Stimulated activated CD4-positive, alpha-beta T cell treated with anti-CD3 and anti-CD28 coated beads, Interleukin-12 subunit alpha, Interleukin-12 subunit beta, amount 100 ng/mL, for 4 hours (primary cell): ENCODE results near the gene WWTR1.

Experiments used
- DNase-seq: peaks from one replicate; pipeline ENCODE4 v3.0.0-alpha.2; 2020

WWTR1 gene

GRCh38 chr3:149589332-149589731, 68.5 kb downstream of the WWTR1 start:
- no peak for DNase-seq

DNA sequence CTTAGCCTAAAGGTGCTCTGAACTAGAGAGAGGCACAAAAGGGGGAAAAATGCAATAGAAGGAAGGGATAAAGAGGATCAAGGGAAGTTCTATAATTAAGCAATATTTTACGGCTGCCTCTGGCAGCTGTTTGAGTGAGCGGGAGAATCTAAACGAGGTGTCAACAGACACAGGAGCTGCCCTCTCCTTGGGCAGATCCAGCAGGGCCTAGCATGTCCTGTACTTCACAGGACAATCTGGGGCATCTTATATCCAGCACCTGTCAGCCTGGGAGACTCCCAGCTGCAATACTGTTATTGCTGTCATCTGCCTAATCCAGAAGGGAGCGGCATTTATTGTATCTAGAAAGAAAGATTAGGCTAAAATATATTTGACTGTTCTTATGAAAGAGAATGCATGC, 68.9 kb downstream of the WWTR1 start:
- DNase-seq: no peak

DNA sequence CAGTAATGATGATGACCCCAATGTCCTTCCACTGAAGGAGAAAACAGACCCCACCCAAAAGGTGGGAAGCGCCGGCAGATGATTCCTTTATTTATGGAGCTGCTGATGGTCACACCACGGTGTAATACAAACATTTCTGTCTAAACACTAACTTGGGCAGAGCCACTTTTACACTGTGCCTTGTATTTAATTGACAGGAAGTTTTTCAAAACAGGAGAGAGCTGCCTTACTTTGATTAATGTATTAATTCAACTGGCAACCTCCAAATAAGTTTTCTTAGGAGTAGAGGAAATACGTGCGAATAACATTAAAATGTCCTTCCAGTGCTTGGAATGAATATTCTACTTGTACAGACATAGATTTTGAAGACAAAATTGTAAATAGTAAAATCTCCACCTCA, 70.4 kb downstream of the WWTR1 start:
- no peak for DNase-seq

DNA sequence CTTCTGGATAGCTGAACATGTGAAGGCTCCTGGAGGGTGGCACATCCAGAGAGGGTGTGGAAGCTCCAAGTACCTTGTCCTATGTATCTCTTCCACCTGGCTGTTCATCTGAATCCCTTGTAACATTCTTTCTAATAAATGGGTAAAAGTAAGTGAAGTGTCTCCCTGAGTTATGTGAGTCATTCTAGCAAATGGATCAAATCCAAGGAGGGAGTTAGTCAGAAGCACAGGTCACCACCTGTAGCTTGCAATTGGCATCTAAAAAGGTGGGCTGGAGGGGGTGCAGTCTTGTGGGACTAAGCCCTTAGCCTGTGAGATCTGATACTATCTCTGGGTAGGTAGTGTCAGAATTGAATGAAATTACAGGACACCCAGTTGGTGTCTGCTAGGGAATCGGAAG, 71.0 kb downstream of the WWTR1 start:
- no peak for DNase-seq

DNA sequence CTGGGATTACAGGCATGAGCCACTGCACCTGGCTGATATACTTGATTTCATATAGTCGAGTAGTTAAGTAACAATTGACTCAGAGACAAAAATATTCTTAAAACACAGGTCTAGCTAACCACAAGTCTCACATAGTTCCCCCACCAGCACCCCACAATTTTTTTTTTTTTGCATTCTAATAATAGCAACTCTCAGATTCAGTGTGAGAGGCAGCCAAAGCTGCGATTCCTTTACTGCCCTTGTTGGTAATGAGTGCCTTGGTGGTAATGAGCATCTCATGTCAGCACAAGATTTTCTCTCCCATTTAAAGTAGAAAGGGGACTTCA, 72.5 kb downstream of the WWTR1 start:
- no peak for DNase-seq

- no peak for DNase-seq
Observed at GRCh38 chr3:149583921-149584635, 73.7 kb downstream of the WWTR1 start.

- DNase-seq: no peak
Observed at GRCh38 chr3:149582395-149582794, 75.4 kb downstream of the WWTR1 start.

GRCh38 chr3:149581681-149582370, 76.0 kb downstream of the WWTR1 start:
- no peak for DNase-seq

GRCh38 chr3:149581248-149581647, 76.6 kb downstream of the WWTR1 start:
- DNase-seq: no peak

- no peak for DNase-seq
Observed at GRCh38 chr3:149579838-149580542, 77.8 kb downstream of the WWTR1 start.

DNA sequence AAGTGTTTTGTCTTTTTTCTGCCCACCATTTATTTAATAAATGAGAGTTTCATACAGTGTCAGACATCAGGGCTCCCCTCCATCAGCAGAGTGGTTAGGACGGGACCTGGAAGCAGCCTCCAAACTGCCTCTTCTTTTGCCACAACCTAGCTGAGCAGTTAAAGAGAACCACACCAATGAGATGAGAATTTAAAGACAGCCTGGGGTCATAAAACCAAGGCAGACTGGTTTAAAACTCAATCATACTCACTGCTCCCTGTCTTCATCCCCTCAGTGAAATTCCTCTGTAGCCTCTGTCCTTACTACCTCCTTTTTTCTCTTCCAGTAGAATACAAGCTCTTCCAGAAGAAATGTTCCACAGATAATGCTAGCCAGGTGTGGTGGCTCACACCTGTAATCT, 78.7 kb downstream of the WWTR1 start:
- DNase-seq: no peak

GRCh38 chr3:149577801-149578200, 80.0 kb downstream of the WWTR1 start:
- DNase-seq: no peak

DNA sequence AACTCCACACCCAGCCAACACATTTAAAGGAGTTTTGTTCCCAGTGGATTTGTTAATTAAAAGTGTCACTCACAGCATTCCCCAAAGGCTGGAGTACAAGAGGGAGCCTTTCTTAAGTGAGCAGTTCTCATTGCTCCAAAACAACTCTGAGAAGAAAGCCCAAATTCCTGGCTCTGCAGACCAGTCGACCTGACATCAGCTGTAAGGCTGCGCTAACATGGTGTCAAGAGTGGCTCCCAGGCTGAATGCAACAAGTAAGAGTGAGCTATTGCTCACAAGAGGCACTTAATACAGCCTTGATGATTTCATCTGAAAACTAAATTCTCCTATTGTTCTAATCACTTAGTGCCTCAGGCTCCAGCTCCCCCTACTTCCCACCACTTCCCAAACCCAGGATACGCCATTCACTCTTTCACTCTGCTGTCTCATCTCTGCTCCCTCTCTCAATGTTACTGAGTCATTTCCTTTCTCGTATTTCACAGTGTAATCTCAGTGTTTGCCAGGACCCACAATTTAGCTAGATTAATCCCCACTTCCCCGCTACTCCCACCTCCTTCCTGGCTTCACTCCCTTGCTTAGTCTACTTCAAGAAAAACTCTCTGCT, 81.8 kb downstream of the WWTR1 start:
- DNase-seq: no peak

DNA sequence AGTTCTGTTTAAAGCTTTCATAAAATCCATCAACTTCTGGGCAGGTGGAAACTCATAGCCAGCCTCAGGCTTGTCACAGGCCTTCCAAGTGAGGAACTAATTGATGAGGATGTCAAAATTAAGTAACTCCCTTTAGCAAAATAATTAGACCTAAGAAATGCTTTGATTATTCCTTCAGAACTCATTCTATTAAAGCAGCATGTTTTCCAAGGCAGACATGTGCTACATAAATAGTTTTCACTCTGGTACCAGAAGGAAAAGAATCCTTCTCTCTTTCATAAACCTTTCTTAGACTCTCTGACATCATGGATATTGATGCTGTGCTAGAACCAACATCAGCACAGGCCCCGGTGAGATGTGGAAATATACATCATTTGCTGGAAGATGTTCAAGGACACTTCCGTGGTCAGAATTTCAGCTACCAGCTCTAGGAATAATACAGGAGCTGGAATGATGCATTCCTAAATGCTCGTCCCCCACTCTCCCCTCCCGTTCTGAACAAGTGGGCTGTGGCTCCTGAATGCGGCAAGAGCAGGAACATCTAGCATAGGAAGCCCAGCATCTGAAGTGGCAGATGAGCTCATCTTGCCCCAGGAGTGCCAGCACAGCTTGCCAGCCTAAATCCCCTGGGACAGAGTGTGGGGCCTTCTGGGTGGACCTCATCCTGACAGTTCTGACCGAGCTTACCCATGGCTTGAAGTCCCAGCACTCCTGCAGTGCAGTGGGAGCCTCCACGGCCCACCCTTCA, 82.4 kb downstream of the WWTR1 start:
- DNase-seq: no peak

DNA sequence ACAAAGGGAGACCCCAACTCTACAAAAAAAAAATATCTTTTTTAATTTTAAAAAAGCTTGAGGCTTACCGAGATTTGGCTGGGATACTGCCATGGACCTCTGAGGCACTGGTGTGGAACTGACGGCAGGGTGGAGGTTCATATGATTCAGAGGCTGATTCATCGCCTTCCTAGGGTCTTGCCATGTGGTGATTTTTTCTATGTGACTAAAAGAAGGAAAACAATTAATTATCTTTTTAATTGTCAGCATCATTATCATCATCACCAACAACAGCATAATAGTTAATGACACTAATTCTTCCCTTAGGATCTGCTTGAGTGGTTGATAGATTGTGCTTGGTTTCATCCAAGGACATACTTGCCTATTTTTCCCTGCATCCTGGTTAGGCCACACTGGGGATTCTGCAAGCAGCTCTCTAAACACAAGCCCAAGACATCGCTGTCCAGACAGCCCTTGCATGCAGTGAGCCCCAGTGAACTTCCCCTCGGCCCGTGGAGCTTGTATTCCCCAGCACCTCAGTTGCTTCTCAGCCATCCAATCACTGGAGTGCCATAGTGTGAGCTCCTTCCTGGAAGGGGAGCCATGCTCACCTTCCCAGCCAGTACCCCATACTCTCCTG, 84.9 kb downstream of the WWTR1 start:
- DNase-seq: no peak

DNA sequence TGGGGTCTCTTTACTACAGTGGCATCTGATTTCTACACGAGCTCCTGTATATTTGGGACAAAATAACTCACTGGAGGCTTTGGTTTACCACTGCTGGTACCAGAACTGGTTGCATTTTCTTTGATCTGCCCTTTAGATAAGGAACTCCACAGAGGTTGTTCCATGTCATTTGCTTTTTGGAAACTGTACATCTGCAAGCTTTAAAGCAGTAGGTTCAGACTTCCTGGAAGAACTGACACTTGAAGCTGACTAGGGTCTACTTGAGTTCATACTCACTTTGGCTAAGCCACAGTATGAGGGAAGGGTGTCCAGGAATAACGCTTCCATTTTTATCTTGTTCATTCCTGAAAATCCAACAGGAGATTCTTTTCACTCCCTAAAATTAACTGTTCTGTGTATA, 86.4 kb downstream of the WWTR1 start:
- no peak for DNase-seq

DNA sequence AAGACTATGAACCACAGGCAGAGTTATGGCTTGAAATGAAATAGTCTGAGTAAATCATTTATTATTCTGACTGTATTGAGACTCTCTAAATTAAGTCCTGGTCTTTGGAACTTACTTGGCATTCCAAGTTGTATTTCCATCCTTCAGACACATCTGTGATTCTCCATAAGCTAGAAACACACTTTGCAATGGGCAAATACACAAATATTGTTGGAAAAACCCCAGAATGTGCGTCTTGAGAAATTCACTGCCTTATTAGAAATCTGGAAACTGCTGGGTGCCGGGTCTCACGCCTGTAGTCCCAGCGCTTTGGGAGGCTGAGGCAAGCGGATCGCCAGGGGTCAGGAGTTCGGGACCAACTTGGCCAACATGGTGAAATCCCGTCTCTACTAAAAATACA, 87.8 kb downstream of the WWTR1 start:
- DNase-seq: no peak

DNA sequence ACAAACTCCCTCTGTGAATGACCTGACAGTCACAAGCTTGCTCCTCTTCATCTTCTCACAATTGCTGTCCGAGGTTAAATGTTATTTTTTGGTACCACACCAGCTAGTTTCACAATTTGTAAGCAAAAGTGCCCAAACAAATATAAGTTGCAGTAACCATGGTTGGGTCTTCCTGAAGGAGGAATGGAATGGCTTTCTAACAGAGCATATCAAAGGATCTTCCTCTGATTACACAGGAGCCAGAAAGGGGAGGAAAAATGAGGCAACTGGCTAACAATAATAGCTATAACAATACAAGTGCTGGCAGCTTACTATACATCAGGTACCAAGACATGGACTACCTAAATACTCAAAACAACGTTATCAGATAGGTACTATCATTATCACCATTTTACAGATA, 90.4 kb downstream of the WWTR1 start:
- DNase-seq: no peak

DNA sequence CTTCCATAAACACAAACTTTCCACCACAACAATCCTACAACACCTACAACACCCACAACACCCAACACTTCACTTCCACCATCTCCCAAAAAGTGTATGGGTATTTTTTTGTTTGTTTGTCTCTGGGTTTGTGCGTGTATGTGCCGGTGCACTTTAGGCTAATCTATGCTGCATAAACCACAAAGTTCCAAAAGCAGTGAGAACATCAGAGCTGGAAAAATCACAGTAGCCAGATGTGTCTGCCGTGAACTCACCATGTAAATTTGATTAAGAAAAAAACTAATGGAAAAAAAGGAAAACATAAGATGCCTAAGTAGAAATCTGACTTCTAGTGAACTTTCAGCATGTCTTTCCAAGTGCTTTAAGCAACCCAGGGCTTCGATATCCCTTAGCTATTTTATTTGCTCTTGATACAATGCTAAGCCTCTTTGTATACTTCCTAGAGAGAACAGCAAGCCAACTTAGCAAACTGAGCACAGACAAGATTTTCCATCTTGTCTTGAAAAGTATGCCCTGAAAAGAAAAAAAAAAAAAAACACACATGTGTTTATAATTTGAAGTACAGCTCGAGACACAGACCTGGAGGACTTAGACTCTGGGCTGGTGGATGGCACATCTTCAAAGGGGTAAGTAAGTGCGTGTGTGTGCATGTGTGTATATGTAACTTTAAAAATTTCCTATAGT, 91.4 kb downstream of the WWTR1 start:
- DNase-seq: no peak

GRCh38 chr3:149564079-149564478, 93.7 kb downstream of the WWTR1 start:
- no peak for DNase-seq

- no peak for DNase-seq
Observed at GRCh38 chr3:149563114-149563513, 94.7 kb downstream of the WWTR1 start.

GRCh38 chr3:149560617-149561016, 97.2 kb downstream of the WWTR1 start:
- DNase-seq: no peak
